ENCODE measurements around the gene PARD3B.

DNA sequence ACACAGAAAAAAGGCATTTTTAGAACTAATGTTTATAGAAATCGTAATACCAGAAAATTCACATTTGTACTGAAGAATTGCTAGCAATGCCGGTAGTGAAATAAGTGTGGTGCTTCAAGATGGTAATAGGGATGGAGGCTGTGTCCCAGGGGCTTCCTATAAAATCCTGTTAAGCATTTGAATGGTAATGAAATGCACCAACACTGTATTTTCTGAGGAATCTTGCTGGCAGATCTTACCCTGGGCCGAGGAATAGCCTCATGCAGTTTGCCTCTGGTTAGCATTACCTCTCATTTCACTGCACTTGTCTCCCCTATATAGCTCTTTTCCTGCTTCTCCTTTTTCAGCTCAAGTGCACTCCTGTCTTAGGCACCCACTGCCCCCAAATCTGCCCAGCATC is 635.5 kb downstream of the PARD3B start:
- no peak for TF ChIP-seq EZH2 (IDR thresholded peaks at IDR 0.05; ENCODE audit: low read depth, low read length, severe bottlenecking)
- no peak for TF ChIP-seq KDM1A (IDR thresholded peaks at IDR 0.05; ENCODE audit: borderline replicate concordance, low read length)
- TF ChIP-seq YY1 (IDR thresholded peaks at IDR 0.05; ENCODE audit: low read depth, low read length) = no peak
- TF ChIP-seq, protein P1, sequence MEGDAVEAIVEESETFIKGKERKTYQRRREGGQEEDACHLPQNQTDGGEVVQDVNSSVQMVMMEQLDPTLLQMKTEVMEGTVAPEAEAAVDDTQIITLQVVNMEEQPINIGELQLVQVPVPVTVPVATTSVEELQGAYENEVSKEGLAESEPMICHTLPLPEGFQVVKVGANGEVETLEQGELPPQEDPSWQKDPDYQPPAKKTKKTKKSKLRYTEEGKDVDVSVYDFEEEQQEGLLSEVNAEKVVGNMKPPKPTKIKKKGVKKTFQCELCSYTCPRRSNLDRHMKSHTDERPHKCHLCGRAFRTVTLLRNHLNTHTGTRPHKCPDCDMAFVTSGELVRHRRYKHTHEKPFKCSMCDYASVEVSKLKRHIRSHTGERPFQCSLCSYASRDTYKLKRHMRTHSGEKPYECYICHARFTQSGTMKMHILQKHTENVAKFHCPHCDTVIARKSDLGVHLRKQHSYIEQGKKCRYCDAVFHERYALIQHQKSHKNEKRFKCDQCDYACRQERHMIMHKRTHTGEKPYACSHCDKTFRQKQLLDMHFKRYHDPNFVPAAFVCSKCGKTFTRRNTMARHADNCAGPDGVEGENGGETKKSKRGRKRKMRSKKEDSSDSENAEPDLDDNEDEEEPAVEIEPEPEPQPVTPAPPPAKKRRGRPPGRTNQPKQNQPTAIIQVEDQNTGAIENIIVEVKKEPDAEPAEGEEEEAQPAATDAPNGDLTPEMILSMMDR (IDR thresholded peaks at IDR 0.05; ENCODE audit: control extremely low read depth in 1 of 3, insufficient read depth in 1 of 3, low read depth in 1 of 3, low read length in 3 of 3) = no peak
- TF ChIP-seq, protein P2, sequence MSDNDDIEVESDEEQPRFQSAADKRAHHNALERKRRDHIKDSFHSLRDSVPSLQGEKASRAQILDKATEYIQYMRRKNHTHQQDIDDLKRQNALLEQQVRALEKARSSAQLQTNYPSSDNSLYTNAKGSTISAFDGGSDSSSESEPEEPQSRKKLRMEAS (IDR thresholded peaks at IDR 0.05) = no peak
- TF ChIP-seq POLR2A (IDR thresholded peaks at IDR 0.05; ENCODE audit: control extremely low read depth in 1 of 2, low read depth in 2 of 2, low read length in 2 of 2) = no peak
- TF ChIP-seq, protein P3, sequence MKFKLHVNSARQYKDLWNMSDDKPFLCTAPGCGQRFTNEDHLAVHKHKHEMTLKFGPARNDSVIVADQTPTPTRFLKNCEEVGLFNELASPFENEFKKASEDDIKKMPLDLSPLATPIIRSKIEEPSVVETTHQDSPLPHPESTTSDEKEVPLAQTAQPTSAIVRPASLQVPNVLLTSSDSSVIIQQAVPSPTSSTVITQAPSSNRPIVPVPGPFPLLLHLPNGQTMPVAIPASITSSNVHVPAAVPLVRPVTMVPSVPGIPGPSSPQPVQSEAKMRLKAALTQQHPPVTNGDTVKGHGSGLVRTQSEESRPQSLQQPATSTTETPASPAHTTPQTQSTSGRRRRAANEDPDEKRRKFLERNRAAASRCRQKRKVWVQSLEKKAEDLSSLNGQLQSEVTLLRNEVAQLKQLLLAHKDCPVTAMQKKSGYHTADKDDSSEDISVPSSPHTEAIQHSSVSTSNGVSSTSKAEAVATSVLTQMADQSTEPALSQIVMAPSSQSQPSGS (IDR thresholded peaks at IDR 0.05; ENCODE audit: low read length) = no peak

Measured in H1 (cell line).